HG03469 (cell line): ENCODE measurements around the gene C2CD2.

ENCODE experiments used
- ATAC-seq: cut with Tn5 transposase; IDR thresholded peaks from one replicate; pipeline ENCODE4 v1.9.1; 2021; ENCODE audit warnings: mild to moderate bottlenecking, moderate library complexity, moderate number of reproducible peaks; ENCODE audit not compliant: unreplicated experiment

C2CD2 gene

DNA sequence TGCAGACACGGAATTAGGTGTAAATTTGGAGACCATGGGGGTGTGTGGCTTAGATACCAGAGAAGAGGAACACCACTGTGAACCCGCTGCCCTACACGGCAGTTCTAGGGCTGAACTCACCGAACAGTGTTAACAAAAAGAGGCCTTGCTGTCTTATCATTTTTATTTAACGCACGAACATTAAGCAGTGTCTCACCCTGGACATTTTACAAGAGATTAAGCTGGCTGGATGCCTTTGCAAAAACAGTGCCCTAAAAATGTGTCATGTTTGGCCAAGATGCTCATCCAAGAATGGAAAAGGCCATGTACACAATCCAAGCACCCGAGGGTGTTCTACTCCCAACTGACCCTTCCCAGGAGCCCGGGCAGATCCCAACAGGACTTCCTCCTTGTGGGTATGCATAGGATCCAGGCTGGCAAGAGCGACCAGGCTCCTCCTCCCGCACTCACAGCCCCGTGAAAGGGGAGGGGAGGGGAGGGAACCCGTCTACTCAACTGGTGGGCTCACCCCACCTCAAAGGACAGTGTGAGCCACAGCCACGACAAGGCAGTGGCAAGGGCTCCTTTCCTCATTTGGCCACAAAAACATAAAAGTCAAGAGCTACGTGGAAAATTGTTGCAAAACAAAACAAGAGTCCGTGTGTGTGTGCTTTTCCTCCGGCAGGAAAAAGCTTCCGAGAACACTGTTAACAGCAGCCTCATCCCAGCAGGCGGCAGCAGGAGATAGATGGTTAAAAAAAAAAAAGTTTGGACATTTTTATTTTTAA is 20.3 kb downstream of the C2CD2 start:
- ATAC-seq, result no peak

DNA sequence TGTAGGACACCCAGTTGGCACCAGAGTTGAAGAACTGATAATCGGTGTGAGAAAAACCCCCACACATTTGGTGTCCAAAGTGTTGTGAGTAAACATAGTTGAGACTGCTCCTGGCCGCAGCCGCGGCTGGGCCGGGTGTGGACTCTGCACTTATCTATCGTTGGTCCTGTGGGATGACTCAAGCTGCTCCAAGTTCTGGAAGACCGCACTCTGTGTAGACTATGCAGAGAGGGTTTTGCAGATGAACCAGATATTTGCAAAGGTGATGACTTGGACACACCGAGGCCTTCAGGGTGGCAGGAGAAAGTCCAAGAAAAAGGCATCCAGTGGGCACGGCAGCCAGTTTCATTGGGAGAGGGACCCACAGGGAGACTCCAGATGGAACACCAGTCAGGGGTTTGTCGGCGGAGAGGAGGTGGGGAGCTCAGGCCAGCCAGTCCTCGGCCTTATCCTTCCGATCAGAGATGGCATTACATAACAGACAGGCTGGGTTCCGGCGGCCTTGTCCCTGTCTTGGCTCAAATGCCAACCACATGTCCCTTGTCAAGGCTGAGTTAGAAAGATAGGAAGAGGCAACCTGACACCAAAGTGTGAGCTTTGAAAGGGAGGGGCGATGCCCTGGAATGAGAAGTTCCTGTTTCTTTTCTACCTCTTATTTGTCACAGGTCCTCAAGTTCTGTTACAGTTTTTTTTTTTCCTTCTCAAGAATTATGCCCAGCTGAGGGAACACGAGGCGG is 21.1 kb downstream of the C2CD2 start:
- no peak for ATAC-seq

DNA sequence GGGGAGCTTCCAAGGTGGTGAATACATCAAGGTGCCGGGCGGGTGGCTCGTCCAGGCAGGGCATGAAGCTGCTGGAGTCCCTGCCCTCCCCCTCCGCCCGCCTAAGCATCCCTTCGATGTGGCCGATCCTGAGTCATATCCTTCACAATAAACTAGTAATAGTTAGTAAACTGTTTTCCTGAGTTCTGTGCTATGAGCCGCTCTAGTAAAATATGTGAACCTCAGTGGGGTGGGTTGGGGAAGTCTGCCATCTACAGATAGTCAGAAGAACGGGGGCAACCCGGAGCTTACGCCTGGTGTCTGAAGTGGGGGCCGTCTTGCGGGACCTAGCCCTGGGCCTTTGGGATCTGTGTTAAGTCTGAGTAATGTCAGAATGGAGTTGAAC is 21.6 kb downstream of the C2CD2 start:
- ATAC-seq, result no peak

DNA sequence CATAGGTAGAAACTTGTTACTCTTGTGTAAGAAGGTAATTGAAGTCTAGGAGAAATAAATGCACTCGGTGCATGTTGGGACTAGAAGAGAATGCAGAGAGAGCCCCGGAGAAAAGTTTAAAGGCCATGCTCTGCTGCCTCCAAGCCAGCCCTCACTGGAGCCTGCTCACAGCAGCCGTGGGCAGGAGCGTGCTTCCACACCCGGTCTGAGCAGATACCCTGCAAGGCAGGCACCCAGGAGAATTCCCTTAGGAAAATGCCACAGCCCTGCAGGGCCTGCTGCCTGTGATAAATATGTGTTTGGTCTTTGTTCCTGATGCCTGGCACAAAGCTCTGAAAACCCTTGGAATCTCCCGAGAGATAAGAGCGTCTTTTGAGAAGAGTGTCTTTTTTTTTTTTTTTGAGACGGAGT is 22.8 kb downstream of the C2CD2 start:
- no peak for ATAC-seq

DNA sequence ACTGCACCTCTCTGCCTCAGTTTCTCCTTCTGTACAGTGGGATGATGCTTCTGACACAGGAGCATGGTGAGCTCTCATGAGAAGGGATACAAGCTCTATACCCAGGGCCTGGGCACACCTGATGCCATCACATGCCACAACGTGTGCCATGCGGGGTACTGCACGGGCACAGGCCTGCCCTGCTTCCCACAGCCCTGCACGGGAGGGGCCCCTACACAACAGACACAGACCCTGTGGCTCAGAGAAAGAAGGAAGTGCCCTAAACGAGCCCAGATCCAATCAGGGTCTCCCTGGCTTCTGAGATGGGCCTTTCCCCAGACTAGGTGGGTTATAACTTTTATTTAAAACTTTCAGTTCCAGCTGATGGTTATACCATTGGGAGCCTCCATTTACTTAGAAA is 24.6 kb downstream of the C2CD2 start:
- no peak for ATAC-seq

DNA sequence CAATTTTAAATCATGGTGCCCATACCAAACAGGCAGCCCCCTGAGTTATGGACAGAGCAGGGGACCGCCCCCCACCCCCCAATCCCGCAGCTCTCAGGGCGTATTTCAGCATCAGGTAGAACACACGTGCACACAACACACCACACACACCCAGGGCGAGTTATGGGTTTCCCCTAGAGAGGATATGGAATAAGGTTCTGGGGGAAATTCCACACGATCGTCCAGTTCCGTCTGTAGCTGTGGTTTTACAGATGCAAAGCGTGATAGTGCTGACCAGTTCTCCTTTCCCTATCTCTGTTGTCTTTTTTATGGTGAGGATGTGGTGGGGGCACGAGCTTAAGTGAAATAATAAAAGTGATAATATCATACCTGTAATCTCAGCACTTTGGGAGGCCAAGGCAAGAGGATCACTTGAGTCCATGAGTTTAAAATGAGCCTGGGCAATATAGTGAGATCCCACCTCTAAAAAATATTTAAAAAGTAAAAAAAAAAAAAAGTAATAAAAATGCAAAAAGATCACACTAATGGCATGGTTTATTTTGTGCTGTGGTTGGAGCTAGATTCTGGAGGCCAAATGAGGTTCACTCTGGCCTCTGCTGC is 25.1 kb downstream of the C2CD2 start:
- no peak for ATAC-seq

DNA sequence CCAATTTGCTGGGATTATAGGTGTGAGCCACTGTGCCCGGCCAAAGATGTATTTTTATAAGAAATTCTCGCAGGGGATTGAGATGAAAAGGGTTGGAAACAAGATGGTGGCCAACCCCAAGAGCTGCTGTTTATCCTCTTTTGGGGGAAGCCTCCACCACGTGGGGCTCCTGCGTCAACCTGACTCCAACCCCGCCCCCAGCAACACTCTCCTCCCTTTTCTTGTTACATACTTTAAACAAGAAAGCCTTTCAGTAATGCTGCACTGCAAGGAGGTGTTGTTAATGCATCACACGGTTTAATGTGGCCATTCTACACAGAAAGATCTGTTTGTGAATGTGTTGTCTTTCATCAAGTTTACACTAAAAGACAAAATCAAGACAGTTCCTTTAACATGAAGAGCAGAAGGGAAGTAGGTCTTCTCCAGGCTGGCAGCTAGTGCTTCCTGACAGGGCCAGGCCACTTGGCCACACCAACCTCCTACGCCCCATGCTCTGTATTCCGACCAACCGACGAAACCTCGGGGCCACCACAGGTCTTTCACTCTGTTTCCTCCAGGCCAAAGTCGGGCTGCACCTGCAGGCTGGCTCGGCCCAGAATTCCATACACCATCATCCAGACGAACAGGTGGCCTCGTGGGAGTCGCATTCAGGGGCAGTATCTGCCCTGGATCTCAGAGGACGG is 25.9 kb downstream of the C2CD2 start:
- ATAC-seq, result no peak

DNA sequence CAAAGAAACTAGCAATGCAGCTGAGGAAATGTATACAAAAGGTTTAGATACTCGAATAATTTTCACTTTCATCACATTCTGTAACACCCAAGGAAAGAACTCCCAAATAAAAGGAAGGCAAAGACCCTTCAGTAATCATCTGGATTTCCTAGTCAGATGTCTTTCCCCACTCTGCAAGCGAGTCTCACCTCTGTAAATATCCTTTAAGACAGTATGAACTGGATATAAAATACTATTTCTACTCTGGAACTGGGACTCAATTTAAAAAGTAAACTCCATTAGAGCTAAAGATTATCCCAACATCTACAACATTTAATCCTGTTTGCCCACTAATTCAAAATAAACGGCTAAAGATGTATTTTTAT is 27.0 kb downstream of the C2CD2 start:
- no peak for ATAC-seq

DNA sequence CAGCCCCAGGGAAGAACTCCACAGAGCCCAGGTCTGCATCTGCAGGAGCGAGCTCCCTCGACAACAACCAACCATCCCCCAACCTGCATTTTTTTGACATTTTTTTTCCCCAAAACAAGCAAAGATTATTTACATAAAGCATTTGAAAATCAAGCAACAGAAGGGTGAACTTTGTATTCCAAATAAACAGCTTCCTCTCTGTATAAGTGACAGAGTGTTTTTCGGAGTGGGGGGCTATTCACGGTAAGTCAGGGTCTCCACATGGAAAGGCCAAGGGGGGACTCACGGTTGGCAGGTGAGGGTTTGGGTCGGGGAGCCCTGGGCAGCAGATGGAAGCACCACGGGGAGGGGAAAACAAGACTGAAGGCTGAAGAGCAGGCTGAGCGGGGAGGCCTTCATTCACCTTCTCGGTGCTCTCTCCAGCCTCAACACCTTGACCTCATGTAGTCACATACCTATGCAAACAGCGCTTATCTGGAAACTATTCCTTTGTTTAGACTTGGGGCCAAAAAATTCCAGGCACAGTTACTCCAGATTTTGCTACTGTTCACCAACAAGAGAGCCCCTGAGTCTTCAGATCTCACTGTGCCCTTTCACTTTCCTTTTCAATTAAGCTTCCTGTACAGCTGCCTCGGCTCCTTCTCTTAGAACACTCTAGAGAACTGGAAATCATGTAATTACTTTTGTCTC is 27.6 kb downstream of the C2CD2 start:
- no peak for ATAC-seq

DNA sequence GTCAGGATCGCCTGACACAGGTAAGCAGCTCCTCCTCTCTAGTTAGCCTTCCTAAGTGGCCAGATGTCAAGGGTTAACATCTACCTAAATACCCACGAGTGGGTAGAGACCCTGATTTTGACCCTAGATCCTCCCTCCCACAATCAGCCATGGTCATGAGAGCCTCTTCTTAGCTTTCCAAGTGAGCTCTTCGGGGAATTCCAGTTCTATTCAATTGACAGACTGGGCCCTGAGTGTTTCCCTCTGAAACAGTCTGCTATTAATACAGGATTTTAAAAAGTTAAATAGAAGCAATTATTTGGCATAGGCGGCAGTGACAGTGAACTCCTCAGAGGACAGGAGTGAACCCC is 28.1 kb downstream of the C2CD2 start:
- ATAC-seq, result no peak

DNA sequence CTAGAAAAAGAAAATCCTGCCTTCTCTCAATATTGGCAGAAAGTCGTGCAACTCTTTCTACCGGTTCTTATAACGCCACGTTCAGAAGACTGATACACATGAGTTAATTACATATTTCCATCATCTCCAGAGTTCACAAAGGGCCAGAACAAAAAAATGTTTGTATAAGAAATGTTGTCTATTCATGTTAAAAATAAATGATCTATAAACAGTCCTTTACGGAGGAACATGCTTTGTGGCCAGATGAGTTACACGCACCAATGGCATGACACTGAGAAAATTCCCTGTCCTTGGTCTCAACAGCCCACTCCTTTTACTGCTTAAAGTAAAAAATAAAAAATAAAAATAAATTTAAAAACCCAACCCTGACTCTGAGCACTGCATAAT is 29.5 kb downstream of the C2CD2 start:
- ATAC-seq, result no peak

DNA sequence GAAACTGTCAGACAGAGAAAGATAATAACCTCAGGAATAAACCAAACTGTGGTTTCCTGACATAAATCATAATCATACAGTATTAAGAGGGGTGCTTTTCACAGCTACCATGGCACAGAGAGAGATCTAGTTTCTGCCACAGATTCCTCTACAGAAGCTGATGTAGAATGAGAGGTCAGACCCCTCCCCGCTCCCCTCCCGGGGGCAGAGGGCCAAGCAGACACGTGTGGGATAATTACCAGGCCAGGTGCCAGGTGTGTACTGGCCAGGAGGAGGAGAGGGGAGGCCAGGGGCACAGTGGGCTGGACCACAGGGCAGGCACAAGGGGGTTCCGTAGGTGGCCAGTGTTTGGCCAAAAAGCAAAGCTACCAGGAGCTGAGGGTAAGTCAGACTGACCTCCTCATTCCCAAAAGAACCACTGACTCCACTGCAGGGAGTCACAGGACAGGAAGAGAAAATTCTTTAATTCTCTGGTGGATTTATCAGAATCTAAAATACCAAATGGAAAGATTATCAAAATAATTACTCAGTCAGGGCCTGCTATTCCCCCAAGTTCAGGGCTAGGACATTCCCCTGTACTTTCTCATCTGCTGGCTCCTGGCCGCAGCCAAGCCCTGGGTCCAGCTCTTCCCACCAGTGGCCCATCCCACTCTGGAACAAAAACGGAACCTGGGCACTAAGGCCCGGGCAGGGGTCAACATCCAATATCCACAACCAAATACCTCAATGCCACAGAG is 30.0 kb downstream of the C2CD2 start:
- no peak for ATAC-seq

DNA sequence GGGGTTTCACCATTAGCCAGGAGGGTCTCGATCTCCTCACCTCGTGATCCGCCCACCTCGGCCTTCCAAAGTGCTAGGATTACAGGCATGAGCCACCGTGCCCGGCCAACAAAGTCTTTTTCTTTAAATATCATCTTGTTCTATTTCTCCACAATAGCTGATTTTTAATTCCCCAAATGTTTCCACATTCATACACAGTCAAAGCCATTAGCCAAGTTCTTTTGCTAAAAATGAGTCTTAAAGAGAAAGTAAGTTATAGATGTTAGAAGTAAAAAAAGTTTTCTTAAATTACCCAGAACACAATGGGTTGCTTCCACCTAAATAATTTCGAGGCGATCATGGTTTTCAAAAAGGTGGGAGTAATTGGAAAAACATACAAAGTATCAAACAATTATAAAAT is 30.6 kb downstream of the C2CD2 start:
- no peak for ATAC-seq

DNA sequence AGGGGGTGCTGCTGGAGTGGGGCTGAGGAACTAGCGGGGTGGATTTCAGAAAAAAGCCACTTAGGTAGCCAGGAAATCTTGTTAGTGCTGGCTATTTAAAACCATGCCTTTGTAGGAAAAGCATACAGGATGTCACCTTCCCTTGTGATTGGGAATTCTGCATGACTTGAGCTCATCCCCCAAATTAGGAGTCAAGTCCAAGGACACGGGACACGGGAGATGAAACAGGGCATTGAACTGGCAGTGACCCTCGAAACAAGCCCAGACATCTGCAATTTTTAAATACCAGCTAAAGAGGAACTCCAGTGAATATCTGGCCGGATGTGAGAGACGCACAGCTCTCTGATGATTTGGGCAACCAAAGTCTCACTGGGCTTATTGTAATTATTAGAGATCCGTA is 32.8 kb downstream of the C2CD2 start:
- ATAC-seq, result no peak

DNA sequence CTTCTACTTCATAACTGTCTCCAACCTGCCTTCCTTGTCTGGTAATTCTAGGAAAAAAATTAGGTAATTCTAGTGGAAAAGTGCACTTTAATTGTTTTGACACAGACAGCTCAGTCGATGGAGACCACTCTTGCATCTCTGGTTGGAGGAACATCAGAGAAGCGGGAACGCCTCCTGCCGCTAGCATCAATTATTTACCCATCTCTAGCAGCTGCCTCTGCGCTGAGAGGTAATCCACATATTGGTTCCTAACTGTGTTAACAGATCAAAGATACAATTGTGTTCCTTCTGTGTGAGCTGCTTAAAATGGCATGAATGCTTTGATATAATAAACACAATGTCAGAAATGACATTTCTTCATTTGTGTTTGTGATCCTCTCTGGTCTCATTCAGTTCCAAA is 33.3 kb downstream of the C2CD2 start:
- ATAC-seq, result no peak

DNA sequence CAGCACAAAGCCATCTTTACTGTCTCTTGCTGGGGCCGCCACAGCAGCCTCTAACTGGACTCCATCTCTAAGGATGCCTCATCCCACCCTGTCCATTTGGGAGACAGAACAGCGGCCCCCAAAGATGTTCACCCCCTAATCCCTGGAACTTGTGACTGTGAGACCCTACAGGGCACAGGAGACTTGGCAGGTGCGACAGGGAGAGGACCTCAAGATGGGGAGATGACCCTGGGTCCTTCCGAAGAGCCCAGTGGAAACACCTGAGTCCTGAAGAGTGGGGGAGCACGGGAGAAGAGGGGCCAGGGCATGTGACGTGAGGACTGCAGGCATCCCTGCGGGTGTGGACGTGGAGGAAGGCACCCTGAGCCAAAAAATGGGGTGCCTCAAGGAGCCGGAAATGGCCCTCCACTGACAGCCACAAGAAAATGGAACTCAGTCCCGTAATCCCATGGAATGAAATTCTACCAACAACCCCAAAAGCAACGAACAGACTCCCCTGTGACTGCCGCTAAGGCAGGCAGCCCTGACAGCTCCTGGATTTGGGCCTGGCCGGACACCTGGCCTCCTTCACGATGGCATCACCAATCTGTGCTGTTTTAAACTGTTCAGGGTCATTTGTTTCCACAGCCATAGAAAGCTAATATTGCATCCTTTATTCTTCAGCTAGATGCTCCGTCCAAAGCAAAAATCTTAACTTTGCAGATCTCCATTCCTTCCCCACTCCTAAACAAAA is 34.0 kb downstream of the C2CD2 start:
- no peak for ATAC-seq

DNA sequence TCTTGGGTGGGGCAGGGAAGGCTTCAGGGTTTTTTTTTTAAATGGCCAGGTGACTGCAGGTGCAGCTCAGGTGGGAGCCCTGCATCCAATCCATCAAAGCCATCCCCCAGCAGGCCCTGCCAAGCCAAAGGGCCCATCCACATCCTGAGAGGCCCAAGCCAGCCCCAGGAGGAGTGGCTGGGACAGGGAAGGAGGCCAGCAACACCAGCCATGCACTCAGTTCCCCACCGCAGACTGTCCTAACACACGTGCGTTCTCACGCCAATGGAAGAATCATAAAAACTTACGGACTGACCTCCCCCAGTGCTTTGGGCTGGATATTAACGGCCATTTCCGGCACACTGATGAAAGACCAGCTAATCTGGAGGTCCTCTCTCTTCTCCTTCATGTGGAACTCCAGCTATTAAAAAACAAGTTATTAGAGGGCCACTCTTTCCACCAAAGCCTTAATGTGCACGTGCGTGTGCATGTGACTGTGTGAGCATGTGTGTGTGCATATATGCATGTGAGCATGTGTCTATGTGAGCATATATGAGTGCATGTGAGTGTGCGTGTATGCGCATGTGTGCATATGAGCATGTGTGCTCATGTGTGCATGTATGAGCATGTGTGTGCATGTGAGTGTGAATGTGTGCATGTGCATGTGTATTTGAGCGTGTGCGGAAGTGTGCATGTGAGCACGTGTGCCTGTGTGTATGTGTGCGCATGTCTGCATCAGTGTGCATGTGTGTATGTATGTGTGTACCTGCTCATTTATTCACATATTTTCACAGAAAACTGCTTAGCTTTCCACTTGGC is 35.1 kb downstream of the C2CD2 start:
- no peak for ATAC-seq

DNA sequence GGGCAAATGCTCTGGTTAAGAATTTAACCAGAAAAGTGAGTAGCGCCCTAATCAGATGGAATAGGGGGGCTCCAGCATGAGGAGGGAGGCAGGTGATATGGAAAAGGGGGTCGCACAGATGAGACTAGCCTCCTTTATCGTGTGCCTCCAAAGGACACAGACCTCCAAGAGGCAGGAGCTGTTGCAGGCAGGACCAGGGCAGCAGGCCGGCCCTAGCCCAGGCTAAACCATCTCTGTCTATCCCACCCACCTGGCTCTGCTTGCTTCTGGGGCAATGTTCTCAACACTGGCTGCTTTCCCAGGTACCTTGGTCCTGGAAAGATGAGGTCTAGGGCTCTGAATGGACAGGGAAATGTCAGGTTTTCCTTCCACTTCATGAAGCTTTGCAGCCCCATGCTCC is 36.3 kb downstream of the C2CD2 start:
- ATAC-seq, result no peak

DNA sequence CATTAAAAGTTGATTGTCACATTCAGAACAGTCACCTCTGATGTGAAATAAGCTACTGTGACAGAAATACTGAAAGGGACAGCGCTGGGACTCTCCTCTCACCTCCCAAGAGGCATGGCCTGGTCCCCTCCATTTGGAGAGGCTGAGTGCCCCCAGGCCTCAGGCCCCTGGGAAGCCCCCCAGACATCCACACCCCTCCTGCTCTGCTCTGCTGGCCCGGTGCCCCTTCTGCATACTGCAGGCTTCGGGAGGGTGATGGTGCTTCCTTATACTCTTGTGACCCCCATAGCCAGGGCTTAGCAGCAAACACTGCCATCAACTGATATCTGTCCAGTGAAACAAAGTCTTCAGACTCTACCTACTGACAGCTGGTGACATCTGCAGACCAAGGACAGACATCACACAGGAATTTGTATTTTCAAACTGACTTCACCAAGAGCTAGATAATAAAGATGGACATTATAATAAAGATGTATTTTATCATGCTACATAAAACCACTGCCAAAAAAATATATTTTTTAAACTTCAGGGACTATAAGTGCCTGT is 36.9 kb downstream of the C2CD2 start:
- no peak for ATAC-seq
